IMR-90 (cell line): ENCODE measurements around the gene USH2A. TPM values are rescaled to one million over a fixed set of nuclear protein-coding genes. Genes with fewer than 3 reads are reported as not detected.

Source experiments
- ATAC-seq: fragments of 200-7000 bp; cut with Tn5 transposase; 2 replicates; pipeline ENCODE4 v1.9.1; 2020; ENCODE audit warnings: low read depth, mild to moderate bottlenecking, moderate library complexity
- BruUV-seq: library from RNA; stranded (reverse); fragments of 400-500 nt; replicated peaks from 2 replicates; lab custom pipeline; 2021; lab: Mats Ljungman, UMichigan
- CTCF ChIA-PET: fragments of 300-600 bp; formaldehyde crosslinking; extraction: SDS; loops from one replicate; lab custom pipeline; 2021; ENCODE audit warnings: antibody characterized with exemption; lab: Yijun Ruan, JAX
- POLR2A ChIA-PET: fragments of 300-600 bp; sonication (Branson Sonifier 250); formaldehyde crosslinking; loops from one replicate; lab custom pipeline; 2022; ENCODE audit warnings: antibody characterized with exemption; ENCODE audit not compliant: unreplicated experiment; lab: Charles Lee
- DNase-seq: peaks from one replicate; pipeline ENCODE4 v3.0.0; 2013
- H2AFZ ChIP-seq: replicated peaks from 2 replicates; pipeline ENCODE3; 2013; ENCODE audit warnings: low read length, mild to moderate bottlenecking; ENCODE audit not compliant: poor library complexity
- H2AK5ac ChIP-seq: 2 replicates; pipeline ENCODE4 v1.6.1; 2013; ENCODE audit warnings: low read depth, low read length, inconsistent platforms
- H2AK9ac ChIP-seq: replicated peaks from 2 replicates; pipeline ENCODE3; 2013; ENCODE audit warnings: mild to moderate bottlenecking, low read depth, low read length, moderate library complexity; ENCODE audit not compliant: poor library complexity
- H2BK120ac ChIP-seq: 2 replicates; pipeline ENCODE4 v1.6.1; 2013; ENCODE audit warnings: low read depth, low read length, inconsistent platforms
- H2BK15ac ChIP-seq: 3 replicates; pipeline ENCODE4 v1.6.1; 2013; ENCODE audit warnings: low read depth, low read length, inconsistent platforms
- H2BK20ac ChIP-seq: 2 replicates; pipeline ENCODE4 v1.6.1; 2013; ENCODE audit warnings: low read depth, mild to moderate bottlenecking, inconsistent platforms, low read length, moderate library complexity
- H2BK5ac ChIP-seq: 2 replicates; pipeline ENCODE4 v1.6.1; 2013; ENCODE audit warnings: mild to moderate bottlenecking, low read depth, low read length, inconsistent platforms; ENCODE audit not compliant: poor library complexity, severe bottlenecking
- H3K14ac ChIP-seq: replicated peaks from 2 replicates; pipeline ENCODE4 v1.6.1; 2013; ENCODE audit warnings: low read depth, low read length, inconsistent platforms
- H3K18ac ChIP-seq: 2 replicates; pipeline ENCODE4 v1.6.1; 2013; ENCODE audit warnings: low read depth, low read length, control low read depth
- H3K23ac ChIP-seq: 2 replicates; pipeline ENCODE4 v1.6.1; 2013; ENCODE audit warnings: low read depth, low read length, inconsistent platforms
- H3K27ac ChIP-seq: 2 replicates; pipeline ENCODE4 v1.5.1; 2013; ENCODE audit warnings: mild to moderate bottlenecking, control low read depth, low read length; ENCODE audit not compliant: insufficient read depth
- H3K27me3 ChIP-seq: 2 replicates; pipeline ENCODE4 v1.6.1; 2013; ENCODE audit warnings: low read length; ENCODE audit not compliant: control insufficient read depth, insufficient read depth
- H3K36me3 ChIP-seq: 2 replicates; pipeline ENCODE4 v1.6.1; 2013; ENCODE audit warnings: low read length, mixed read lengths; ENCODE audit not compliant: control insufficient read depth, insufficient read depth
- H3K4ac ChIP-seq: 2 replicates; pipeline ENCODE4 v1.6.1; 2013; ENCODE audit warnings: low read depth, low read length, inconsistent platforms
- H3K4me1 ChIP-seq: 2 replicates; pipeline ENCODE4 v1.6.1; 2013; ENCODE audit warnings: low read length, mixed read lengths; ENCODE audit not compliant: control insufficient read depth, insufficient read depth
- H3K4me2 ChIP-seq: 2 replicates; pipeline ENCODE4 v1.6.1; 2013; ENCODE audit warnings: low read depth, mild to moderate bottlenecking, control low read depth, low read length, moderate library complexity
- H3K4me3 ChIP-seq: 2 replicates; pipeline ENCODE4 v1.5.1; 2013; ENCODE audit warnings: low read depth, mild to moderate bottlenecking, control low read depth, low read length, moderate library complexity; ENCODE audit not compliant: insufficient read depth
- H3K56ac ChIP-seq: 2 replicates; pipeline ENCODE4 v1.6.1; 2013; ENCODE audit warnings: low read length, inconsistent platforms; ENCODE audit not compliant: insufficient read depth; ENCODE audit errors: extremely low read depth
- H3K79me1 ChIP-seq, 2 experiments: 2 replicates each; pipeline ENCODE4 v1.6.1; 2013; ENCODE audit warnings: low read length in 2 of 2, inconsistent platforms in 1 of 2, low read depth in 1 of 2
- H3K9ac ChIP-seq: 2 replicates; pipeline ENCODE4 v1.6.1; 2013; ENCODE audit warnings: low read depth, low read length, control low read depth
- H3K9me1 ChIP-seq: 2 replicates; pipeline ENCODE4 v1.6.1; 2013; ENCODE audit warnings: low read length, inconsistent platforms; ENCODE audit not compliant: insufficient read depth
- H3K9me3 ChIP-seq: 2 replicates; pipeline ENCODE4 v1.6.1; 2013; ENCODE audit warnings: low read length; ENCODE audit not compliant: control insufficient read depth, insufficient read depth
- H4K20me1 ChIP-seq: 2 replicates; pipeline ENCODE4 v1.6.1; 2013; ENCODE audit warnings: low read length, inconsistent platforms; ENCODE audit not compliant: insufficient read depth
- H4K5ac ChIP-seq: 2 replicates; pipeline ENCODE4 v1.6.1; 2013; ENCODE audit warnings: mild to moderate bottlenecking, low read depth, low read length, control low read depth
- H4K8ac ChIP-seq, 2 experiments: 2 replicates each; pipeline ENCODE4 v1.6.1; 2013; ENCODE audit warnings: low read depth in 2 of 2, low read length in 2 of 2, control low read depth in 1 of 2, inconsistent platforms in 1 of 2
- H4K91ac ChIP-seq: 2 replicates; pipeline ENCODE4 v1.6.1; 2013; ENCODE audit warnings: low read depth, low read length, inconsistent platforms; ENCODE audit not compliant: insufficient read depth
- MXI1 ChIP-seq: IDR thresholded peaks from 2 replicates; pipeline ENCODE4 v1.6.1; 2012; ENCODE audit warnings: low read depth, mild to moderate bottlenecking, low read length, moderate library complexity, borderline replicate concordance
- WGBS, 2 experiments: methylation state at CpG; one replicate each; pipeline versions ENCODE4 v1.1.5 to v1.1.7; 2013; ENCODE audit warnings: missing lambda C conversion rate in 2 of 2; ENCODE audit not compliant: insufficient read length in 1 of 2; ENCODE audit errors: extremely low coverage in 2 of 2; 5-methylcytosine and 5-hydroxymethylcytosine counted together
- dilution Hi-C: fragments of 300-500 bp; cut with HindIII; formaldehyde crosslinking; loops from one replicate; pipeline ENCODE4 v1.14.3; 2018; ENCODE audit warnings: low sequenced_read_pairs; ENCODE audit not compliant: unreplicated experiment
- in situ Hi-C: fragments of 300-500 bp; cut with MboI; formaldehyde crosslinking; loops from 3 replicates; pipeline ENCODE4 v1.14.3; 2019; ENCODE audit warnings: low sequenced_read_pairs, inconsistent platforms, mixed read lengths
- intact Hi-C: fragments of 100-400 bp; cut with micrococcal nuclease; formaldehyde crosslinking; loops from 2 replicates; pipeline ENCODE4 v1.10.0; 2022
- polyA plus RNA-seq, 3 experiments: library from polyadenylated mRNA; depleted of rRNA; stranded (reverse); fragments of >200 nt; gene quantifications; 2 replicates each; pipeline ENCODE4 v1.2.3, GENCODE V29; 2012; ENCODE audit warnings: low replicate concordance in 1 of 3
- total RNA-seq: library from RNA; depleted of rRNA; stranded (reverse); fragments of >200 nt; gene quantifications from 2 replicates; pipeline ENCODE4 v1.2.3, GENCODE V29; 2012

The USH2A gene
- total and polyA plus RNA-seq, 2 of the 4 experiments (the other 2 are of a cell fraction), result under 0.01 to 0.02 TPM

- Histone ChIP-seq H4K5ac (no peak overlapping the region), H3K27me3 (no peaks in the 10 kb centered on the region), H3K4me1 (peaks cover 6% of the 10 kb centered on the region), H2AK9ac (no peak overlapping the region), H3K27ac (no peak overlapping the region), H3K18ac (no peak overlapping the region), H3K56ac (no peak overlapping the region), H3K4ac (no peak overlapping the region), H3K36me3 (no peaks in the 10 kb centered on the region), H2BK20ac (no peak overlapping the region), H4K20me1 (no peaks in the 10 kb centered on the region), H2AK5ac (no peak overlapping the region; the same call in 1 of the 2 replicates), H3K4me3 (no peak overlapping the region), H2BK15ac (no peak overlapping the region), H3K79me1 (no peaks in the 10 kb centered on the region), H4K91ac (no peak overlapping the region), H3K4me2 (peak overlapping the region; percentile 9), H3K9ac (no peak overlapping the region), H2BK120ac (0 out of 2 replicates have a peak overlapping the region, but pooled peaks have one; percentile 6), H3K23ac (no peak overlapping the region), H3K9me1 (peaks cover 4% of the 10 kb centered on the region), H2AFZ (peak overlapping the region; percentile 57), H2BK5ac (no peak overlapping the region), H3K9me3 (no peaks in the 10 kb centered on the region), H3K14ac (no peak overlapping the region), H4K8ac (no peak overlapping the region)
- ATAC-seq (peak; percentile 68), DNase-seq (peak; percentile 74)
- no CpG with 5 or more reads among the region's 3 CpGs for WGBS, 2 experiments
- no TSS peak for BruUV-seq
- POLR2A ChIA-PET, result no interaction called here
- dilution Hi-C loops, result no loop called here
- in situ Hi-C loops, result no loop called here
- intact Hi-C loops, result no loop called here
- no peak for TF ChIP-seq MXI1
- CTCF ChIA-PET, result interaction anchor here (0.6 kb wide), 1 partner anchor 453 kb away, joined by 6 read pairs; no protein-coding TSS in a partner anchor
These were observed 791.8 kb downstream of the USH2A start for GRCh38 chr1:215631489-215631888.
